ENCODE data around the gene DYNC2I2. TPM values are rescaled to one million over a fixed set of nuclear protein-coding genes. Genes with fewer than 3 reads are reported as not detected.

Gene DYNC2I2
- total RNA-seq, 1 experiment from 2014 or later, result 56.9 TPM

- peak; percentile 33 for DNase-seq (ENCODE audit: low spot score)
Measured at GRCh38 chr9:128636024-128636390, 20.6 kb downstream of the DYNC2I2 start.

GRCh38 chr9:128635266-128636023 lies 21.2 kb downstream of the DYNC2I2 start:
- DNase-seq (ENCODE audit: low spot score), result peak; percentile 95

- no peak for DNase-seq (ENCODE audit: low spot score)
Measured at GRCh38 chr9:128634651-128635262, 21.9 kb downstream of the DYNC2I2 start.

GRCh38 chr9:128634111-128634510 lies 22.5 kb downstream of the DYNC2I2 start:
- no peak for DNase-seq (ENCODE audit: low spot score)

GRCh38 chr9:128633601-128634000 lies 23.0 kb downstream of the DYNC2I2 start:
- no peak for DNase-seq (ENCODE audit: low spot score)

GRCh38 chr9:128633057-128633456 lies 23.6 kb downstream of the DYNC2I2 start:
- DNase-seq (ENCODE audit: low spot score), result no peak

- DNase-seq (ENCODE audit: low spot score), result no peak
Measured at GRCh38 chr9:128632486-128632885, 24.2 kb downstream of the DYNC2I2 start.

- DNase-seq (ENCODE audit: low spot score), result no peak
Measured at GRCh38 chr9:128632066-128632465, 24.6 kb downstream of the DYNC2I2 start.

- DNase-seq (ENCODE audit: low spot score), result no peak
Measured at GRCh38 chr9:128631636-128632035, 25.0 kb downstream of the DYNC2I2 start.

- peak; percentile 4 for DNase-seq (ENCODE audit: low spot score)
Measured at GRCh38 chr9:128629852-128630545, 26.6 kb downstream of the DYNC2I2 start.

- no peak for DNase-seq (ENCODE audit: low spot score)
Measured at GRCh38 chr9:128629136-128629535, 27.5 kb downstream of the DYNC2I2 start.

GRCh38 chr9:128628471-128629048 lies 28.1 kb downstream of the DYNC2I2 start:
- no peak for DNase-seq (ENCODE audit: low spot score)

GRCh38 chr9:128627906-128628305 lies 28.7 kb downstream of the DYNC2I2 start:
- DNase-seq (ENCODE audit: low spot score), result no peak

- no peak for DNase-seq (ENCODE audit: low spot score)
Measured at GRCh38 chr9:128627127-128627715, 29.4 kb downstream of the DYNC2I2 start.

GRCh38 chr9:128626181-128626580 lies 30.5 kb downstream of the DYNC2I2 start:
- peak; percentile 2 for DNase-seq (ENCODE audit: low spot score)

GRCh38 chr9:128625391-128626146 lies 31.1 kb downstream of the DYNC2I2 start:
- DNase-seq (ENCODE audit: low spot score), result peak; percentile 2

- no peak for DNase-seq (ENCODE audit: low spot score)
Measured at GRCh38 chr9:128624566-128624965, 32.1 kb downstream of the DYNC2I2 start.

GRCh38 chr9:128621730-128622455 lies 34.8 kb downstream of the DYNC2I2 start:
- DNase-seq (ENCODE audit: low spot score), result no peak

- no peak for DNase-seq (ENCODE audit: low spot score)
Measured at GRCh38 chr9:128619779-128620178, 36.9 kb downstream of the DYNC2I2 start.

- DNase-seq (ENCODE audit: low spot score), result no peak
Measured at GRCh38 chr9:128619127-128619526, 37.5 kb downstream of the DYNC2I2 start.

GRCh38 chr9:128617943-128618342 lies 38.7 kb downstream of the DYNC2I2 start:
- no peak for DNase-seq (ENCODE audit: low spot score)
